OCI-M1 (cell line): ENCODE measurements around the gene IRF2BPL.

Source experiments
- DNase-seq: peaks from one replicate; lab custom pipeline; 2025; lab: John Stamatoyannopoulos, UW

The IRF2BPL gene

GRCh38 chr14:77053046-77053841 is 24.7 kb upstream of the IRF2BPL start:
- peak; percentile 72 for DNase-seq

- DNase-seq, result no peak
Observed at GRCh38 chr14:77052281-77053044, 24.0 kb upstream of the IRF2BPL start.

DNA sequence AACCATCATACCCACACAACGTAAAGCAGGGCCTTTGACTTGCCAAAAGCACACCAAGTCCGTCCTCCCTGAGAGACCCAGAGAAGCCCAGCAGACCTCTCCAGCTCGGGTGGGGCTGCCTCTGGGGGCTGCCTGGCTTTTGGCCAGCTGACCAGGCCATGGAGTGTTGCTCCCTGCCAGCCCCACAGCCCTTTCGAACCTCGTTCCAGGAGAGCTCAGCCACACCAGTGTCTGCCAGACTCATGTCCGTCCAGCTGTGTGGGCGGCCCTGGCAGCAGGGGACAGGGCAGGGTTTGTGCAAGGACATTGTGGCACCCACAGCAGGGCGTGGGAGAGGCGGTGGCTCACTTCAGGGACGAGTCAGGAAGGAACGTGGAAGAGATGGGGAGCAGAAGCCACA is 22.6 kb upstream of the IRF2BPL start:
- DNase-seq, result no peak

DNA sequence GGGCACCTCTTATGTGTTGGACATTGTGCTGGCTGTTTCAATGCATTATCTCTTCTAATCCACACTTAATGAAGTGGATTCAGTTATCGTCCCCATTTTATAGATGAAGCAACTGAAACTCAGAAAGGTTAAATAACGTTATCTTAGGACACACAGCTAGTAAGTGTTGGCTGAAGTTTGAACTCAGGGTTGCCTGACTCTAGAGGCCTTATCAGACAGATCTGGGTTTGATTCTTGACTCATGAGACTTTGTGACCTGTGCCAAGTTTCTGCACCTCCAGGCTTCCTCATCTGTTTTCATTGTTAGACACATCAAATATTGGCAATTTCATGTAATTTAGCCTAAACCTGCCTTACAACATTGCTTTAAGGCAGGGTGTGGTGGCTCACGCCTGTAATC is 18.2 kb upstream of the IRF2BPL start:
- DNase-seq, result peak; percentile 15

DNA sequence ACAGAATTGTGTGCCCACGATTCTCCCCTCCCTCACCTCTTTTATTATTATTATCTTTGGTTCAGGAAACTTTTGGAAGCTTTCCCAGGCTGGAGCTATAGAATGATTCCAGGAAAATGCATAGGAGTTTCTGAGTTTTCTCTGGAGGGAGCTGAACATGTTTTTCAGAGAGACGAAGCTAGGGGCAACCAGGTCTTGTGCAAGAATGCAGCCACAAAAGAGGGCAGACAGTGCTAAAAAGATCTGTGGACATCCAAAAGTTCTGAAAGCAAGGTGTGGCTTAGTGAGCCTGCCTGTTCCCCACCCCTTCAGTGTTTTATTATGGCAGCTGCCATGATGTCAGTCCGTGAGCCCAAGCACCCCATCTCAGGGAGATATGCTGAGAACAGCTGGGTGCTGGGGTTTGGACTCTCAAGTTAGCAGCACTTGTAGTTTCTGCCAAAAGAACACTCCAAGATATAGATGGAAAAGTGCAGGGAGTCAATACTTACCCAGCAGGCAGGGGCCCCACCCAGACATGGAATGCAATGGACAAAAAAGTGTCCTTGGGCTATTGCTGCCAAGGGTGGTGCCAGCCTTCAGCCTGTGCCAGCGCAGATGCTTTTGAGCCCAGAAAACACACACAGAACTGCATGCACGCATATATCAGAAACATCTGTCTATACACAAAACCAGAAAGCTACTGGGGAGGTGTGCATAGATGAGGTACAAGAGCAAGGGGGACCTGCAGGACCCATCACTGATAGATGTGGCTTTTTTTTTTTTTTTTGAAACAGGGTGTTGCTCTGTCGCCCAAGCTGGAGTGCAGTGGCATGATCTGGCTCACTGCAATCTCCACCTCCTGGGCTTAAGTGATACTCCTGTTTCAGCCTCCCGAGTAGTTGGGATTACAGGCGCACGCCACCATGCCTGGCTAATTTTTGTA is 17.0 kb upstream of the IRF2BPL start:
- peak; percentile 4 for DNase-seq

DNA sequence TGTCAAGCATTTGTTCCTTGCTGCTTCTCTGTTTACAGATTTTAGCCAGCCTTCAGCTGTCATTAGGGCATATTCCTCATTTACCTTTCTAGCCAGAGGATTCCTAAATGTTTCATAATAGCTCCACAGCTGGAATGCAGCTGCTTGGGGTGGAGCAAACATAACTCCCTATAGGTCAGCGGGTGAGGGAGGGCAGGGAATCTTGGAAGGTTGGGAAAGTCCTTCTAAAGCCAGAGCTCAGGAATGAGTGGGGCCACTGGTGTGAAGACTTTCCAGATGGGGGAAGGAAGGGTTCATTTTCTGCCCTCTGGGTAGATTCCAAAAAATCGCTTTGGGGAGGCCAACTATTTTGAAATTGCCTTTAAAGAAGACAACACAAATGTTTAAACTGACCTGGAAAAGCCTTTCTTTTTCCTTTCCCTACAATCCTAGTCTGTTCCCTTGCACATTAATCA is 16.3 kb upstream of the IRF2BPL start:
- DNase-seq, result no peak

- no peak for DNase-seq
Observed at GRCh38 chr14:77043984-77044485, 15.5 kb upstream of the IRF2BPL start.

- DNase-seq, result peak; percentile 81
Observed at GRCh38 chr14:77043177-77043983, 14.9 kb upstream of the IRF2BPL start.

GRCh38 chr14:77041881-77042545 is 13.5 kb upstream of the IRF2BPL start:
- DNase-seq, result peak; percentile 36

DNA sequence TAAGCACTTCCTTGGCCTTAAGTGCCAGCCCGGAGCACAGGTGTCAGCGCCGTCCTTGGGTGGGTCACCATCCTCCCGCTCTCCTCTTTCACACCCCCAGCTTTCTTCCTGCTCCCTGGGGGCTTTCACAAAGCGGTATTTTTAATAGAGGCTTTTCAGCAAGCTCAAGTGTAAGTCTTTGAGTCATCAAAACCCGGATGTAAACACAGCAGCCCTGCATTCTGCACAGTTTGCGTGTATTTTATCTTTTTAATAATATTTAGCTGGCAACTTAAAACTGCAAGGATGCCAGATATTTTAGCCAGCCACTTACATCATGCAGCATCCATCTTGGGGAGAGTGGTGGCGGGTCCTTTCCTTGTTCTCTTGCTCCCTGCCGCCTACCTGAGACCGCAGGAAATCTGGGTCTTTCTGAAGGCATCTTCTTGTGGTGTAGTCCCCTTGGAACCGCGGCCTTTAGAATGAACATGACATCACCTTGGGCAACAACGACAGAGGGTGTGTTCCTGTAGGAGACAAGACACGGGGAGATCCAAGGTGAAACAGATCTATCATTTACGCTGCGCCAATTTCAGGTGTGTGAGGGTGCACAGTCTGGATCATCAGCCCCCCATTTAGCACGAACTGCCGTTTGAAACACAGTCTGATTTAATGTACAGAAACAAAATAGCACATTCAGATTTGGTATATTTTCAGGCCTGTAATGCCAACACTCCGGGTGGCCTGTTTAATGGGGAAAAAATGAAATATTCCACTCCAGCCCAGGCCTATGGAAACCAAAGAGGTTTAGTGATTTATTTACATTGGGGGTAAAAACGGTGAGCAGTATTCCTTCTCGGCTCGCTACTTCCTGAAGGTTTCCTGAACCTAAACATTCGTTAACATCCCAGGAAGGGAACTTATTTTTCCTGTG is 12.5 kb upstream of the IRF2BPL start:
- DNase-seq, result no peak

DNA sequence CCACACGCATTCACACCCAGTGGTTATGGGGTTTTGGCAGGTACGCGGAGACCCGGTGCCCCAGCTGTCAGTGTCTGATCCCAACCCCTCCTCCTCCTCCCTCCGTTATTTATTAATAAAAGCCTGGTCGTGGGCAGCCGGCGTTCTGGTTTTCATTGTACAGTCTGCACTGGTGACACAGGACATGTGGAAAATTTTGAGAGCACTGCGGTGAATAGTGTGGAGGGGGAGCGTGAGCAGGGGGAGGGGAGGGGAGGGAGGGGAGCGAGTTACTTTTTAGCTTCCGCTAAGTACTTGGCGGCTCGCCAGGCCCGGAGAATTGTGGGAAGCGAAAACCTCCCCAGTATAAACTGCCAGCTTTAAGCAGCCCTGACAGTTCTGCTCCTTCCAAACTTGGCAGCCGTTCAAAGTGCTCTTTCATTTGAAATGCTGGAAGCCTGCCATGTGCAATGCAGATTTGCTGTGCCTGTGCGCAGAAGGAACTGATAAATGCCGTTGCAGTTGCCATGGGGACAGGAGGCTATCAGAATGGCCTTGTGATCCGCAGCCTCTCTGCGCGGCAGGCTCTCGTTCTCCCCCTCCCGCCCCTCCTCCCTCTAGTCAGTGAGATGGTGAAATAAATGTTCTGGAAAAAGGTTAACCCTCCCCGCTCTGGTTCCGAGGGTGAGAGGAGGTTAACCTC is 11.7 kb upstream of the IRF2BPL start:
- DNase-seq, result peak; percentile 99

DNA sequence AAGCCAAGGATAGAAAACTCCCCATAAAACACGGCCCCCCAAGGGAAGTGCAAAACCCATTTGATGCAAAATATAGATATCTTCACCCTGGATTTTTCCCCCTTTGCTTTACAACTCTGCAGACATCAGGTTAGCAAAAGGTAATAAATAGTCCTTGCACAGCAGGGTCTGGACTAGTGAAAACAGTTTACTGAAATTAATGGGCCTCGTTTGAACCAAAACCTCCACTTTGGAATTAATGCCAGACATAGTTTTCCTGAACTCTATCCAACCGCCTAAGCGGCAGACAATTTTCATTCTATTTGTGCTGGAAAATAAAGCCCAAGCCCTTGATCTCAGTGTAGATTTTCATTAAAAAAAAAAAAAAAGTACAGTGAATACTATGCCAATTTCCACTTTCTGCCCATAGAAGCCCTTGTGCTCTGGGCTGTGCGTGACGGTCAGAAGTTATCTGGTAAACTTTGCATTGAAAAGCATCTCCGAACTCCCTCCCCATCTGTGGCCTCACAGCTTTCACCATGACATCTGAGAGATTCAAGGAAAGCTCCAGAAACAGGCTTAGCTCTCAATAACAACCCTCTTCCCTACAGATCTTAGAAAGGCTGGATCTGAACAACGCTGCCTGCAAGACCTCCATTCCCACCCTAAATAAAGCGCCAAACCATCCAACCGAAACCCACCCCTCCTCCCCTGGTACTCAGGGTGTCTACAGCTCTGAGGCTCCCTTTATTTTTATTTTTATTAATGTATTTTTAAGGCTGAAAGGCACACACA is 11.0 kb upstream of the IRF2BPL start:
- DNase-seq, result peak; percentile 60

DNA sequence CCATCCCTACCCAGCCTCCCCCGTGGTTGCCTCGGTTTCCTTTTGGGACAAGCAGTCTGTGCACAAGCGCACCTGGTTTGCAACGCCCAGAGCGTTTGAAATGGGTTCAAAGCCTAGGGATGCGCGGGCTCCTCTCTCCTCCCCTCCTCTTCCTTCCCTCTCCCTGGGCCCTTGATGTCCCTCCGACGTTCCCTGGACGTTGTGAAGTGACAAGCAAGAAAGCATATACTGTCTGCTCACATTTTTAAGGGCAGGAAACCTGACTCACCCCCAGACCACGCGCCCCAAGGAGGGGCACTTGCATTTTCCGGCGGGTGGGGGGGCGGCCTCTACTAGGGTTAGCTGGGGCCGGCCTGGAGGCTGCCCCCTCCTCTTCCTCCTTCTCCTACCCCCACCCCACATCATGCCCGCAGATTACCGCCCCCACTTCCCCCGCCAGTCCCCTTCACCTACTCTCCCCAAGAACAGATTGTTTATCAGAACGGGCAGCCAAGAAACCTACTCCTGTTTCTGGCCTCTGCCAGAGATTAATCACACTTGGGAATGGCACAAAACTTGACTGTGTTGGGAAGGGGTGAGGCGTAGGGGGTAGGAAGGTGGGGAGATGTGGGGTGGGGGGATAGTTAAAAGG is 9.5 kb upstream of the IRF2BPL start:
- no peak for DNase-seq

- DNase-seq, result no peak
Observed at GRCh38 chr14:77037215-77037937, 8.9 kb upstream of the IRF2BPL start.

DNA sequence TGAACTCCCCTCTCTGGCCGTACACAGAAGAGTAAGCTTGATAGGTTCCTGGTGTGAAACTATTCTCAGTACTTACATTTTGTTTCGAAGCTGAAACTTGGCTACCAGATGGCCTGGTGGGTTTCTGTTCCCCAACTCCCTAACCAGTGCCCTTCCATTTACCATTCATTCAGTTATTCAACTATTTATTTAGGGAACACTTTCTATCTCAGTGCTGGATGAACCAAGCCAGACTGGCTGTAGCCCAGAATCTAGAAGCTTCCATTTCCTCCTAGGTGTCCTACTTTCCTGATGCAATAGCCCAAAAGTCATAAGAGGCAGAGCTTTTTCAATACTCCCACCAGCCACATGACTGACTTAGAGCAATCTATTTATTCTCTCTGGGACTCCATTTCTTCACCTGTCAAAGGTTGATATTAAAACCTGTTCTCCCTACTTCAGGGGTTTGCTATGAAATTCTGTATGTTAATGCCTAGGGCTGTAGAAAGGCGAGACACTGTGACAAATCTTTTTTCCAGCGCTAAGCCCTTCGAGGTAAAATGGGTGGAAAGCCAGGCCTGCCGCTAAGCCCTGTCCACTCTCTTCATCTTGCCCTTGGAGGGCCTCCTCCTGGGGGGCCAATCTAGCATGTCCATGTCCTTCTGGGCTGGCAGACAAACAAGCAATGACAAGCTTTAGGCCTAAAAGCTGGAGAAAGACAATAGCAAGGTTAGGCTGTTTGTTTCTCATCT is 8.1 kb upstream of the IRF2BPL start:
- DNase-seq, result peak; percentile 41

DNA sequence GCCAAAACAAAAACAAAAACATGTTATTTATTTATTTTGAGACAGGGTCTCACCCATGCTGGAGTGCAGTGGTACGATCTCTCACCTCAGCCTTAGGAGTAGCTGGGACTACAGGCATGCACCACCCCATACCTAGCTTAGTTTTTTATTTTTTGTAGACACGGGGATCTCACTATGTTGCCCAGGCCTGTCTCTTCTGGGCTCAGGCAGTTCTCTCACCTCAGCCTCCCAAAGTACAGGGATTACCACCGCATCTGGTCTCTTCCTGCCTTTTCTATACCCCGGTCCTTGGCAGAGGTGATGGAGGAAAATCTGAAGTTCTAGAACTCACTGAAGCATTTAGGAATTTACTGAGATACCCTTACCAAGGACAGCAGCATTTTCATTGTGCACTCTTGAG is 6.8 kb upstream of the IRF2BPL start:
- no peak for DNase-seq
